Stimulated activated naive CD4-positive, alpha-beta T cell treated with Interleukin-2 at 50 U/mL for 16 hours (primary cell): ENCODE measurements around the gene SH3BP5L.

Experiments
- DNase-seq: peaks from one replicate; lab custom pipeline; 2025; lab: John Stamatoyannopoulos, UW

Gene SH3BP5L

DNA sequence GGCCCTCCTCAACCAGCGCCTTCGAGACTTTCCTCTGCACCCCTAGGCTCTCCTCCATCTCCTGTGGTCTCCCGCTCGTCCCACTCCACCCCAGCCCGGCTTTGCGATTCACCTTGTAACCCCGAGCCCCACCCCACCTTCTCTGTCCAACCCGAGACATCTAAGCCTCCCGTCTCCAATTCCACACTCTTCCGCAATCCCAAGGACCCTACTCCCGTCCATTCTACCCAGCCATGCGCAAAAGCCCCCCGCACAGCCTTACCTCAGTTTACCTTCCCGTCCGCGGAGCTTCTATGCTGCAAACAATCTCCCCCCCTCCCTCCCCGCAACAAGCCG, 174 bp downstream of the SH3BP5L start:
- no peak for DNase-seq

DNA sequence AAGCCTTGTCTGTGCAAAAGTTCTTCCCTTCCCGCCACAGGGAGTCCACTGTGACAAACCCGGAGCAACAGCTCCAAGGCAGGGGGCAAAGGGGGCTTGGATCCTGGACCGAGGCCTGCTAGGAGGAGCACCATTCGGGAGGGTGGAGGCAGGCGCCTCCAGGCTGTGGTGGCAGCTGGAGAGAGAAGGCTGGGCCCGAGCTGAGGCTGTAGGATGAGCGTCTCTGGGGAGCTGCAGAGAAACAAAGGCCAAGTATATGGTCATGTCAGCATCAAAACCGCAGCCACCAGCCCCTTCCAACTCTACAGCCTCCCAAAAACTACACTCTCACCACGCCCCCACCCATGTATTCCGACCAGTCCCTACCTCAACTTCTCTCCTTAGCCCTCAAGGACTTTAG, 579 bp downstream of the SH3BP5L start:
- DNase-seq: no peak

DNA sequence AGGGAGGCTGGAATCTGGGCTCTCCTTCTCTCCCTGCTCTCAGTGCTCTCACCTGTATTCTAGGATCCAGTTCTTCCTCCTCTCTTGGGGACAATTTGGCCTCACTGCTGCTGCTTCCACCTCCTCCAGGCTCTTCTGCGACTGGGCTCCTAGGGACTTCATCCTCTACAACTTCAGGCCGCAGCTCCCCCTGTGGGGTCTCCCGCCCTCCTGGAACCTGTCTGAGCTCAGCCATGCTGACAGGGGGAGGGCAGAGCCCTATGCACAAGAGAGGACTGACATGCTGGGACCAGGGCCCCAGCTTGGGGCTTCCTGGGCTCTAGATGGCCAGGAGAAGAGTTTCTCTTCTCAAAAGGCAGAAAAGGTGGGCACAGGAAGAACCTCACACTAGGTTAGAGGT, 1.0 kb downstream of the SH3BP5L start:
- no peak for DNase-seq

DNA sequence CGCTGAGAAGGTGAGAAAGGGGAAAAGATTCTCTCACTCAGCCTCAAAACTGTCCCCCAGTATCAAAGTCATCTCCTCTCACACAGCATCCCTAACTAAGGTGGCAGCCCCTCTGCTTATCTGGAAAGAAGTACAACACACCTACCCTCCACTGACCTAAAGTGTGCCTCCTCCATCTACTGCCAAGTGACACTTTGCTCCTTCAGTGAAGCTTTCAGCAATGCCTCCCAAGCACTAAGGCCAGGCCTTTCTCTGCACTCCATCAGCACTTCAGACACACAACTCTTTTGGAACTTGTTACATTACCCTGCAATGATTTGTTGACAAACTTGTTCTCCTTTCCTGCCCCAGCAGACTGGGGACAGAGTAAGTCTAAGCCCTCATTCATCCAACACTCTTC, 1.4 kb downstream of the SH3BP5L start:
- DNase-seq: no peak

DNA sequence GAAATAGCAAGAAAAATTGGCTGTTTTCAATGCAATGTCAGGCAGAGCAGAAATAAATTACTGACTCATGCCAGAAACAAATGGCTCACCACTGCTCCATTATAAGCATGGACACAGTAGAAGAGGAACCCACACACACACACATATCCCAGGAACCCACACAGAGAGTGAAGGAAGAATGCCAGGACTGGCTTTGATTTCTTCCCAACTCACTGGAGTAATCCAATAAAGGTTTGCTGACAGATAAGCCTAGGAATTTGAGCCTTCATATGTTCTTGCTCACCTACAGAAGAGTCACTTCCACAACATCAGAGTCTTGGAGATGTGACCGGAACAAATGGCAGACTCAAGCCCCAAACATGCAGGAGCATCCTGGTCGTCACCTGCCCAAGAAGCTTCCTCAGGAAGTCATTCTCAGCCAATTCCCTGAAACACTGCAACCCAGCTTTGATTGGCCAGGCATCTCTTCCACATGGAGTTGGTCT, 2.2 kb downstream of the SH3BP5L start:
- no peak for DNase-seq

DNA sequence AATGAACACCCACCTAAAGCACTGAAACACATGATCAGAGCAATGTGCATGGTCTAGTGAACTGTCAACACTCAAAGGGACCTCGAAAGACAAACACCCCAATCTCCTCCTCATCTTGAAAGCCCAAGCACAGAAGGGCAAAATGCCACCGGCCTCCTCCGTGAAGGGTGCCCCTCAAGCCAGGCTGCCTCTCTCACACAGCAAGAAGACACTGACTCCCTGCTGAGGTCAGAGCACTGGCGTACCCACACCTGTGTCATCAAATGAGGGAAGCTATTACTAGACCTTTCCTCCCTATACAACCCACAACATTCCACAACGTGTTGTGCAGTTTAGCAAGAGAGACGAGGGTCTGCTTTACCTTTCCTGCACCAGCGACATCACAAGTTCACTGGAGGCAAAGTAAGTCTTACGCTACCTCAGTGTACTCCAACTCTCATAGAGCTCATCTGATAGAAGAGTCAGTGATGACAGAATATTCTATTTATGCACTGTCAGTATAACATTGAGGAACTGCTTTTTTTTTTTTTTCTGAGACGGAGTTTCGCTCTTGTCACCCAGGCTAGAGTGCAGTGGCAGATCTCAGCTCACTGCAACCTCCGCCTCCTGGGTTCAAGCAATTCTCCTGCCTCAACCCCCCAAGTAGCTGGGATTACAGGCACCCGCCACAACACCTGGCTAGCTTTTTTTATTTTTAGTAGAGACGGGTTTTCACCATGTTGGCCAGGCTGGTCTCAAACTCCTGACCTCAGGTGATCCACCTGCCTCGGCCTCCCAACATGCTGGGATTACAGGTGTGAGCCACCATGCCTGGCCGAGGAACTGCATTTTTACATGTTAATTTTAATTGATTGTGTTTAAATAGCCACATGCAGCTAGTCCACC, 3.3 kb downstream of the SH3BP5L start:
- DNase-seq: no peak

DNA sequence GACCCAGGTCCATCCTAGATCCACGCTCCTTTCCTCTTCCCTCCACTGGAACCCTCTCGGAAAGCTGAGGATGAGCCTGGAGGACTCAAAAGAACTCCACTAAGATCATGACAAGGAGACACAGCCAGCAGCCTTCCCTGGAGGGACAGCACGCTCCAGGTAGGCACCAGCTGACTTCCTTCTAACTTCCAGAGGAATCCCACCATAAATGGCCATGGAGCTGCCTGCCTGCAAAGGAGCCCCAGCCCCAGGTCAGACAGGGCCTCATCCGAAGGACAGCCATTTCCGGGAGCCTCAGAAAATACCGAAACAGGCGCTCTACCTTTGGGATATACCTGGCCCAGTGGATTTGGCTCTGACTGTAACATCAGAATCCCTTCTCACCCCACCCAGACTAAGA, 4.1 kb downstream of the SH3BP5L start:
- DNase-seq: no peak

DNA sequence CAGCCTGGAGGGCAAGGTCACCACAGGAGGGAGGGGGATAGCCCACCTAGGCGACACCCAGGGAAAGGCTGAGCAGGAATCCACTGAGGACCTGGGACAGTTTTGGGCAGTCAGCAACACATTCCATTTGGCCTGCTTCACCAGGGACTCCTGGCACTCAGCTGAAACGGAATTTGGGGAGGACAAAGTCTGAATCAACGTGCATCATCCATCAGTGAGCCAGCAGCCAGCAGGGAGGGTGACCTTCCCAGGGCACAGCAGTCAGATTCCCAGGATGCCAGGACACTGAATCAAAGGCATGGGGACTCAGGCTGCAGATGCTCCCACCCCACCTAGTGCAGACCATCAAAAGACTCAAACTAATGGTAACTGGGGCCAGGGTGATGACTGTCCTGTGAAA, 4.6 kb downstream of the SH3BP5L start:
- no peak for DNase-seq

DNA sequence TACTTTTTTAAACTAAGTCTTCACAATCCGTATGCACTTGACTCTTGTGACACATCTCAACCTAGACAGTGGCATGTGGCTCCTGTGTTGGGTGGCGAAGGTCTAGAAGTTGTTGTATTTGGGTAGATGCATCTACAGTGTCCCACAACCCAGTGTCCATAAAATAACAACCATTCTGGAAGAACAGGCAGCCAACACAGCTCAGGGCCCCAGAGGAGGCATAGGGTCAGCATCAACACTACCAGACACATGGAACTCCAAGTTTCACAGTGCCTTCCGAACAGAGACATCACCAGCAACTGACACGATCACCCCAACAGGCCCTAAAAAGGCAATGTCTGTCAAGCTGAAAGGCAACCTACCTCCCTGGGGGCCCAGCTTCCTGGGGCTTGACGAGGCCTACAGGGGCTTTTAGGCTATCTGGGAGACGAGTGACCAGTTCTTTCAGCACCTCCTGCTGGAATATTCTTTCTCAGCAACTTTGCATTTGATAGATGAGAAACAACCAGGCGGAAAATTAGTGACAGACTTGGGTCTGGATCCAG, 5.6 kb downstream of the SH3BP5L start:
- no peak for DNase-seq

DNA sequence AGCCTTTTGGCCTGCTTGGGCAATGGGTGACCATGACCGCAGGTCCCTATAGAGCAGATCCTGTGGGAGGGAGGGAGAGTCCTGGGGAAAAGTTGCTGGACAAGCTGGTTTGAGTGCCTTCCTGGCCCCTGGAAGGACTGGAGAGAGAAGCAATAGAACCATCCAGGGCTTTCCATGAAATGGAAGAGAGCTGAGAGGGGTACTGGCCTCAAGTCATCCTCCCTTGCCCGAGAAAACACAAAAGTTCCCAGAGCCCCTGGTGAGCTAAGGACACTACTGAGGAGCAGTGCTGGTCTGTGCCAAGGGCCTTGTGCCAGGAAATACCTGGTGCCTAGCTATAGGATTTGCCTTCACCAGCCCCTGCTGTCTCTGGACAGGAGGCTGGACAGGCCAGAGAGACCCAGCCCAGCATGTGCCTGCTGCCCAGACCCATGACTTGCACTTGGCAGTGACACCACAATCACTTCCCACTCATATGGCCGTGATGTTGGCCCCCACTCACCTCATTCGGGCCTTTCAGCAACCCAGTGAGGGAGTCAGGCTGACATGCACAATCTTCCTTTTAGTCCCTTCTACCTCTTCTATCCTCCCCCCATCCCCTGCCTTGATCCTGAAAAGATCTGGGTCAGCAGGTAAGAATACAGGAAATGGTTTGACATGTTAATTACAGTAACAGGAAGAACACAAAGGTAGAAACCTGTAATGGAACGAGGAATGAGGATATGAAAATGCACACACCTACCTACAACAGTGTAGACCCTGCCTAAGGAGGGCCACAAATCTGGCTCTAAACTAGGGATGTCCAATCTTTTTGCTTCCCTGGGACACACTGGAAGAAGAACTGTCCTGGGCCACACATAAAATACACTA, 7.0 kb downstream of the SH3BP5L start:
- no peak for DNase-seq

DNA sequence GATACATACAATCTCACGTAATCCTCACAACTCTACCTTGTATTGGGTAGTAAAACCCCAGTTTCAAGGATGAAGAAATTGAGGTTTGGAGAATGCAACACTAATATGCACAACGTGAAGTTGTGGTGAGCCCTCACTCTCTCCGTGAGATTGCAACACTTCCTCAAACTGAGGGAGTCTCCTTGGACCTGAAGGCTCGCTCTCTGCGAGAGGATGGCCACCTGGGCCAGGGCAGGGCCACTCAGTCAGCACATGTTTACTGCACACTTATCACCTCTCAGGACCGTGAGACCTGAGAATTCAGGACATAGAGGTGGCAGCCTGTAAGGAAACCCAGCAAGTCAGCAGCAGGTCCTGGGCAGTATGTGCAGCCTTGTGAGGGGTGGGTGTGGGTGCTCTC, 8.7 kb downstream of the SH3BP5L start:
- no peak for DNase-seq

DNA sequence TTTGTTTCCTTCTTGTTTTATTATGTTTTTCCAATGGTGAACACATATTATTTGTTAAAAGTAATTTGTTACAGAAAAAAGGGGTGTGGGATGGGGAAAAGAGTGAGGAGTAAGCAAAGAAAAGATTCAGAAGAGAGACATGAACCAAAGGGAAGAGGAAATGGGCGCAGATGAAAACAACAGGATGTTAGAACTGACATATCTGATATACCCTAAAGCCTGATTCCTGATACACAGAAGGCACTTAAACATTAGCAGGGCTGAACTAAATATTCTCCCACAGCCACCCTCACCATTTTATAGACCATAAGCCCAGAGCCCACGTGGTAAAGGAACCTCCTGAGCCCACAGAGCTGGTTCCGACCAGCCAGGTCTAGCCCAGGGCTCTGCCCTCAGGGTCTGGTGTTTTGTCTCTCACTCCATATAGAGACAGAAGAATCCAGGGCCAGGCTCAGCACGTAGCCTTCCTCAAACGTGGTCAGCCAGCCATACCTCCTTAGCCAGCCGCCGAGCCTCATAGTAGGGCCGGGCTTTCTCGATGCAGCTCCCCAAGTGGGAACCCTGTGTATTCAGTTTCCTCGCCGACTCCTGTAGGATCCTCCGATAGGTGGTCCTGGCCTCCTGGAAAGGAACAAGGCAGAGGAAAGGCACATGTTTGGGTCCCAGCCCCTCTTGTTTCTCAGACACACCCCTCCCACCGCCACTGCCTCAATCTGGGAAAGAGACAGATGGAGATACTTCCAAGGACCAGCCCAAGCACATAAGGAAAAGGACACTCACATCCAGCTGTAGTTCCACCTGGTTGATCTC, 9.5 kb downstream of the SH3BP5L start:
- no peak for DNase-seq

DNA sequence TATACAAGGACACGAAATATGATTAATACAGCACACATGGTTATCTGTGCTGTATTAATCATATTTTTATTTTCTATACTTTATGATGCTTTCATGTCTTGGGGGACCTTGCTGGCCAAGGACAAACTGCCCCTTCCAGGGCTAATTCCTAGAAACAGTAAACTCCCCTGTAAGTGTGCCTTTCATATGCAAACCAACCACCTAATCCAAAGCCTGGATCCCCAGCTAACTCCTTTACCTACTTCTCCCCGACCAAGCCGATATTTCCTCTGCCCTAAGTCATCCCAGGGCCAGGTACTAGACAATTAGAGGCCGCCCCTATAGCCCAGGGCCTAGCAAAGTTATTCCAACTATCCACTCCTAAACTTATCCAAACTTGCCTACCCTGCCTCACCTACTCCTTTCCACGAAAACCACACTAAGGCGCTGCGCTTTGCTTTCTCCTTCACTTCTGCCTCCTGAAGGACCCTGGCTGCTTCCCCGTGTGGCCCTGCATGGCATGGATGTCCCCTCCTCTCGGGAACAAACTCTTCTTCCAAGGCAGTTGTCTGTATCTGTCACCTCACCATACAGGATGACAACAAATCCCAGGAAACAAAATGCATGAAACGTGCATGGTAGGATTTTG, 10.2 kb downstream of the SH3BP5L start:
- no peak for DNase-seq

DNA sequence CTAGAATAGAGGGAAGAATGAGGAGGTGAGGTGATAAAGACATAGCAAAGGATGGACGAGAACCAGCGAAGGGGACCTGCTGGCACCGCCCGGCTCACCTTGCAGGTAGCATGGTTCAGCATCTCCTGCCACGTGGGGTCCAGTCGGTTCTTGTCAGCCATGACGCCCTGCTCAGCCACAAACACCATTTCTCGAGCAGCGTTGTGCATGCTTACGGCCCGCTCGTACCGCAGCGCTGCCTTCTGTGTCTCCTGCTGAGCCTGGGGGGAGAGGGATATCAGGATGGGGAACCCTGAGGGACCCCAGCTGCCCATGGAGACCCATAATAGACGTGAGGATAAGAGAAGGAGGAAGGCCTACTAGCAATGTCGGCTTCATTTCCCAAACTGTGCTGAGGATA, 11.4 kb downstream of the SH3BP5L start:
- DNase-seq: no peak

DNA sequence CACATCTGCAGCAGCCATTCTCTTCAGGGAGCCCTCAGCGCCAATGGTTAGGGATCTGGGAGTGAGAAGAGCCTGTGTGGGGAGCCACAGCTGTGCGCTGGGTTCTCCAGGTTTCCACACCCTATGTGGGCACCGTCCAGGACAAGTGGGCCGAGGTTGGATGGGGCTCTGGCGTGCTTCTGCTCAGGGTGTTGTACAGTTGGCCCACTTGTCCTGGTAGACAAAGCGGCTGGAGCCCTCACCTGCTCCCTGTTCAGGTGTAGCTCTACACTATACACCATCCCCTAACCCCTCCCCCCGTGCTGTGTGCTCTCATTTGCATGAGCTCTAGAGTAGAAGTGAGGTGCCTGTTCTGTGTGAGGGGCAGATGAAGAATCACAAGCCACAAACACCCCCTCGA, 12.2 kb downstream of the SH3BP5L start:
- no peak for DNase-seq

DNA sequence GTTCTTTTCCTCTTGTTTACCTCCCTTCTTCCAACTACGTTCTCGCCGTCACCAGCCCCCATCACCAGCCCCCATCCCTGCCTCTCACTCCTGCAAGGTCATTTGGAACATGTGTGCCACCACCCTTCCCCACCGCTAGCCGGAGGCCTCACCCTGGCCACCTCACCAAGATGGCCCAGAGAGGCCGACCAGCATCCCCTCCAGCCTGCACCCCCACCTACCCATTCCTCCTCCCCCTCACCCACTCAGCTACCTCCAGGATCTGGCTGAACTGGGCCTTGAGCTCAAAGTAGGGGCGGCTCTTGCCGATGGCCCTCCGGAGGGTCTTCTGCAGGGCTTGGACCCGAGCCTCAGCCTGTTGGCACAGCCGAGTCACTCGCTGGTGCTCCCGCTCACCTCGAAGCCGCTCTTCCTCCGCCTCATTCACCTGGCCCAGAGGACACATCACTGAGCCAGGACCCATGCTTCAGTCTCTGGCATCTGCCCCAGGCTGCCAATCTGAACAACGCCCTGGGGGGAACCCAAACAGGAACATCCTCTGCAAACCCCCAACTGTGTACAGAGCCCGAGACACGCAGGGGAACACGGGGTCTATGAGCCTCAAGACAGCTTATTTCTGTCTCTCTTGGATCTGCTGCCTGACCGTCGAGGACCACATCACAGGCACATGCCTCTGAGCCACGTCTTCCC, 12.8 kb downstream of the SH3BP5L start:
- DNase-seq: no peak

DNA sequence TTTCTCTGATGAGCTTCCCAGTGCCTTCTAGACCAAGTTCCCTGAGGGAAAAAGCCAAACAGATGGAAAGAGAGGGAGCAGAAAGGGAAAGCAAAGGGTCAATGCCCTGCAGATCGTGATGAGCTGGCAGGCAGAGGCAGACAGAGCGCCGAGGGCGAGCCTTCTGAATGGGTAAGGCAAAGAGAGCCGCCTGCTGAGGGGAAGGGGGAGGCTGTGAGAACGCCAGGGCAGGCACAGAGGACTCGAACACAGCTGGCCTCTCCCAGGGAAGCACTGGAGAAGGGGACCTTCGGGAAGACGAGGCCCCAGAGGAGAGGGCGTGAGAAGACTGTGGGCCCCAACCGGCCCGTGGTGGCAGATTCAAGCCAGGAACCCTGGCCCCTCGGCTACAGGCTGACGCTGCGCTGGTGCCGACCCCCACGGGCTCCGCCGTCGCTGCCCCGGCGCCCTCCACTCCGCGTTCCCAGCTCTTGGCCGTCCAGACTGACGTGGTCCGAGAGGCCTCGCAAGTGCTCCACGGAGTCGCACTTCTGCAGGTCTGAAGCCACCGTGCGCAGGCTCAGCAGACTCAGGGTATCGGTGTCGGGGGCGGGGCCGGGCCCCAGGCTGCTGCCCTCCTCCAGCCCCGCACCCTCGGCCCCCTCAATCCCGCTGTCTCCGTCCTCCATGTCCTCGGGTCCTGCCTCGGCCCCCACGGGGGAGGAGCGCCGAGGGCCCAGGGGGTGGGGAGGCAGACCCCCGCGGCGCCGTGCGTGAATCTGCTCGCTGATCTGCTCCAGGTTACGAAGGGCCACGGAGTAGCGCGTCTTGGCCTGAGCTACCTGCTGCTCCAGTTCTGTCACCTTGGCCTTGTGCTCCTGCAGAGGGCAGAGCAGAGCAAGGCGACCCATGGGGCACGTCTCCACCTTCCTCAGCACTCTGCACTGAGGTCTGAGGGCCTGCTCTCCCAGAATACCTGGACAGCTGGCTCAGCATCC, 13.9 kb downstream of the SH3BP5L start:
- no peak for DNase-seq

DNA sequence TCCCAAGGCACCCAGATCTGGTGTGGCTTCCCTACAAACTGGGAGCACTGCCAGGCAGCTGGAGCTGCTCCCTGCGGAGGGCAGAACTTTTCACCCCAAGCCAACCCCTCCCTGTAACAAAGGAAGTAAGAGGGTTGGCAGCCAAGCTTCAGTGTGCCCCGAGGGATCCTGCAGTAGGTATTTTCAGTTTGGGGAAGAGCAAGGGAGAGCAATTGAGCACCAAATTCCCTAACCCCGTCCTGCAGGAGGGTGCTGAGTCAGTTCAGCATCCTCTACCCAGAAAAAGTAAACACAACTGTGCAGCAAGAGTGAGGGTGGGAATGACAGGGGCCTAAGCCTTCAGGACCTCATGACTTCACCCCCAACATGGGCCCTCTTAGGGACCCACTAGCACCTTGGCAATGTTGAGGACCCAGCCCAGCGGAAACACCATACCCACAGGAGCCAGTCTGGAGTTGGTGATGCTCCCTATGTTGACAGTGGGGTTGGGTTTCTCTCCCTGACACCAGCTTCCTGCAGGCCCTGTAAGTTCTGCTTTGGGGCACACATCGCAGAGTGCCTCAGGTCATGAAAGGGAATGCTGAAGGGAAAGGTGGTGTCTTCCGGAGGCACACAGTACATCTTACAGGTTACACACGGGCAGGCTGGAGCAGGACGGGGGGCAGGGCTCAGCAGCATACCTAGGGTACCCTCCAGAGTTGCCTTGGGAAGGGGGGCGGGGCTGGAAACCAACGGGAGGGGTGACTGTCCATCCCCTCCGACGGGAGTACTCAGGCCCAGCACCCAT, 14.8 kb downstream of the SH3BP5L start:
- no peak for DNase-seq
